H9 (cell line): ENCODE results near the gene PXDN. TPM values are rescaled to one million over a fixed set of nuclear protein-coding genes. Genes with fewer than 3 reads are reported as not detected.
A peak's percentile ranks its signal among the peaks of the same experiment; 100 is the strongest.

Experiments
- DNase-seq: peaks from one replicate; pipeline ENCODE4 v3.0.0-alpha.2; 2017
- H2AFZ ChIP-seq: one replicate; pipeline ENCODE4 v1.6.1; 2013; ENCODE audit warnings: mild to moderate bottlenecking, low read length, control low read depth, moderate library complexity
- H2AK5ac ChIP-seq: 2 replicates; pipeline ENCODE4 v1.6.1; 2013; ENCODE audit warnings: low read length, control low read depth, mixed read lengths; ENCODE audit not compliant: insufficient read length
- H2BK120ac ChIP-seq: one replicate; pipeline ENCODE4 v1.6.1; 2013; ENCODE audit warnings: low read depth, mild to moderate bottlenecking, low read length, control low read depth, inconsistent platforms; ENCODE audit not compliant: poor library complexity, severe bottlenecking
- H2BK12ac ChIP-seq: 2 replicates; pipeline ENCODE4 v1.6.1; 2013; ENCODE audit warnings: low read length, control low read depth, mixed read lengths, low read depth; ENCODE audit not compliant: insufficient read length
- H2BK15ac ChIP-seq: 2 replicates; pipeline ENCODE4 v1.6.1; 2013; ENCODE audit warnings: low read depth, low read length, control low read depth
- H2BK20ac ChIP-seq: one replicate; pipeline ENCODE4 v1.6.1; 2013; ENCODE audit warnings: low read depth, mild to moderate bottlenecking, low read length, control low read depth, inconsistent platforms; ENCODE audit not compliant: poor library complexity, severe bottlenecking
- H2BK5ac ChIP-seq: 2 replicates; pipeline ENCODE4 v1.6.1; 2013; ENCODE audit warnings: low read length, control low read depth, mixed read lengths; ENCODE audit not compliant: insufficient read length
- H3K14ac ChIP-seq: 2 replicates; pipeline ENCODE4 v1.6.1; 2013; ENCODE audit warnings: low read length, control low read depth; ENCODE audit not compliant: insufficient read depth
- H3K18ac ChIP-seq: 2 replicates; pipeline ENCODE4 v1.6.1; 2013; ENCODE audit warnings: low read depth, mild to moderate bottlenecking, mixed read lengths, low read length, control low read depth; ENCODE audit not compliant: insufficient read length
- H3K23ac ChIP-seq: 2 replicates; pipeline ENCODE4 v1.6.1; 2013; ENCODE audit warnings: low read length, control low read depth, mixed read lengths, low read depth; ENCODE audit not compliant: insufficient read length
- H3K23me2 ChIP-seq: 2 replicates; pipeline ENCODE4 v1.6.1; 2013; ENCODE audit warnings: low read depth, mild to moderate bottlenecking, mixed read lengths, low read length, control low read depth; ENCODE audit not compliant: insufficient read length, poor library complexity, severe bottlenecking
- H3K27ac ChIP-seq: 2 replicates; pipeline ENCODE4 v1.5.1; 2013; ENCODE audit warnings: low read length, control low read depth, mixed read lengths, low read depth; ENCODE audit not compliant: insufficient read length
- H3K27me3 ChIP-seq: 2 replicates; pipeline ENCODE4 v1.6.1; 2013; ENCODE audit warnings: low read length, control low read depth, inconsistent platforms; ENCODE audit not compliant: insufficient read depth
- H3K4ac ChIP-seq: 2 replicates; pipeline ENCODE4 v1.6.1; 2013; ENCODE audit warnings: low read depth, mild to moderate bottlenecking, control low read depth, inconsistent platforms, low read length, moderate library complexity
- H3K4me1 ChIP-seq: 2 replicates; pipeline ENCODE4 v1.6.1; 2013; ENCODE audit warnings: low read length, control low read depth, inconsistent platforms; ENCODE audit not compliant: insufficient read depth
- H3K4me2 ChIP-seq: 2 replicates; pipeline ENCODE4 v1.6.1; 2013; ENCODE audit warnings: low read length, control low read depth, mixed read lengths; ENCODE audit not compliant: insufficient read length, insufficient read depth
- H3K56ac ChIP-seq: 2 replicates; pipeline ENCODE4 v1.6.1; 2013; ENCODE audit warnings: low read depth, mild to moderate bottlenecking, mixed read lengths, low read length, control low read depth; ENCODE audit not compliant: insufficient read length
- H3K79me1 ChIP-seq: 2 replicates; pipeline ENCODE4 v1.6.1; 2013; ENCODE audit warnings: low read depth, mild to moderate bottlenecking, moderate library complexity, low read length, control low read depth, inconsistent platforms; ENCODE audit not compliant: insufficient read depth, poor library complexity, severe bottlenecking
- H3K79me2 ChIP-seq: 2 replicates; pipeline ENCODE4 v1.6.1; 2013; ENCODE audit warnings: low read length, control low read depth, inconsistent platforms; ENCODE audit not compliant: insufficient read depth
- H3K9ac ChIP-seq: 2 replicates; pipeline ENCODE4 v1.6.1; 2013; ENCODE audit warnings: low read length, control low read depth, mixed read lengths; ENCODE audit not compliant: insufficient read length; ENCODE audit errors: extremely low read depth
- H3K9me3 ChIP-seq: one replicate; pipeline ENCODE4 v1.6.1; 2013; ENCODE audit warnings: low read depth, low read length, inconsistent platforms; ENCODE audit not compliant: control insufficient read depth
- H3T11ph ChIP-seq: one replicate; pipeline ENCODE4 v1.6.1; 2013; ENCODE audit warnings: mild to moderate bottlenecking, low read length, control low read depth, inconsistent platforms
- H4K20me1 ChIP-seq: one replicate; pipeline ENCODE4 v1.6.1; 2013; ENCODE audit not compliant: control insufficient read depth, insufficient read length, insufficient read depth
- H4K5ac ChIP-seq: 2 replicates; pipeline ENCODE4 v1.6.1; 2013; ENCODE audit warnings: low read depth, mild to moderate bottlenecking, mixed read lengths, low read length, control low read depth; ENCODE audit not compliant: insufficient read length
- H4K8ac ChIP-seq: replicated peaks from 2 replicates; pipeline ENCODE4 v1.6.1; 2013; ENCODE audit warnings: low read length, control low read depth, mixed read lengths, low read depth; ENCODE audit not compliant: insufficient read length
- H4K91ac ChIP-seq: 2 replicates; pipeline ENCODE4 v1.6.1; 2013; ENCODE audit warnings: low read depth, mild to moderate bottlenecking, moderate library complexity, mixed read lengths, low read length, control low read depth; ENCODE audit not compliant: insufficient read length
- H3K27ac Mint-ChIP-seq, 3 experiments: 2 replicates in 2 of 3; 3 replicates in 1 of 3; pipeline ENCODE4 v1.8.0; 2020 to 2021; ENCODE audit warnings: mixed read lengths in 3 of 3, mild to moderate bottlenecking in 1 of 3, moderate library complexity in 1 of 3
- H3K27me3 Mint-ChIP-seq: 2 replicates; pipeline ENCODE4 v1.8.0; 2021; ENCODE audit warnings: low read depth, mild to moderate bottlenecking, moderate library complexity, mixed read lengths
- H3K36me3 Mint-ChIP-seq, 3 experiments: 2 replicates in 2 of 3; 3 replicates in 1 of 3; pipeline ENCODE4 v1.8.0; 2020 to 2021; ENCODE audit warnings: low read depth in 3 of 3, mixed read lengths in 3 of 3; ENCODE audit not compliant: insufficient read depth in 1 of 3
- H3K4me1 Mint-ChIP-seq, 2 experiments: 2 replicates each; pipeline ENCODE4 v1.8.0; 2020; ENCODE audit warnings: mixed read lengths in 2 of 2
- H3K4me3 Mint-ChIP-seq, 2 experiments: 2 replicates in 1 of 2; 3 replicates in 1 of 2; pipeline ENCODE4 v1.8.0; 2020 to 2021; ENCODE audit warnings: mild to moderate bottlenecking in 2 of 2, mixed read lengths in 2 of 2, moderate library complexity in 1 of 2
- H3K9me3 Mint-ChIP-seq, 2 experiments: 2 replicates in 1 of 2; 3 replicates in 1 of 2; pipeline ENCODE4 v1.8.0; 2020; ENCODE audit warnings: mild to moderate bottlenecking in 2 of 2, mixed read lengths in 2 of 2, moderate library complexity in 1 of 2
- CTCF ChIP-seq: fragments of 200-600 bp; sonication (generic); conservative IDR thresholded peaks from 3 replicates; pipeline ENCODE4 v1.8.0; 2021; ENCODE audit warnings: antibody characterized with exemption, mild to moderate bottlenecking
- WGBS: extraction: QIAGEN DNeasy Blood & Tissue Kit; methylation state at CpG from one replicate; pipeline ENCODE4 v1.1.7; 2013; ENCODE audit warnings: missing lambda C conversion rate, low lambda C conversion rate, mixed read lengths; ENCODE audit not compliant: insufficient read length; ENCODE audit errors: extremely low coverage; 5-methylcytosine and 5-hydroxymethylcytosine counted together
- total RNA-seq: library from RNA; stranded (reverse); gene quantifications from 2 replicates; pipeline ENCODE4 v1.2.1, GENCODE V29; 2021

The PXDN gene
- total RNA-seq, 1 experiment from 2014 or later, result 146 TPM

DNA sequence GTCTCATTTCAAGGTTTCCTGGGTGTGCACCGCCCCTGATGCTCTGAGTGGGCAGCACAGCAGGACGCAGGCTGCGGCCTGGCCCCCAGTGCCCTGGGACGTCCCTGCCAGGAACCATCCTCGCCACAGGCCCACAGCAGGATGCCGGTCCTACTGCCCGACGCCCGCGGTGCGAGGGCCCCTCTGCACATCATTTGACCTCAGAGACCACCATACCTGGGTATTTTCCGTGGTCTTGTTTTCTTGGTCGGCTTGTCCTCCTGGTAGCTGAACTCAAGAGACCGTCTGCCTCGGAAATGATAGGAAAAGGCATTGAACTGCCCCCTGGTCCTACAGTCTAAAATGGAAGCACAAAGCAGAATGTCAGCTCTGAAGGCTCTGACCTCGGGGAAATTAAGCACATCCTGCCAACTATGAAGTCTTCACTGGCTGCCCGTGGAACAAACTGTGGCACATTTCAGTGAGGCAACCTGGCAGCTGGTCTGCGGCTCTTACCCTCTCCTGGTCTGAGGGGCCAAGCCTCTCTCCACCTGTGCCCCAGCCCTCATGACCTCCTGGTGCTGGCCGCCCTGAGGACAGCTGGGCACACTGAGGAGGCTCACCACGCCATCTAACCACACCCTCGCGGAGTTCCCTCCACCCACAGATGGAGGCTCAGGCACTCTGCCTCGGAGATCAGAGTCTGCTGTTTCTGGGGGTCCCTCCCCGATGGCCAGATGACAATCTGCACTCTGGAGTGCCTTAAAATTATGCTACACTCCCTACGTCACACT, 105.0 kb downstream of the PXDN start:
- Histone ChIP-seq H3K14ac (no peak overlapping the region), H2BK15ac (no peak overlapping the region), H3K18ac (no peak overlapping the region), H3K79me1 (no peaks in the 10 kb centered on the region), H4K91ac (no peak overlapping the region), H3K27ac (no peak overlapping the region), H3K9ac (no peak overlapping the region), H3K4ac (no peak overlapping the region), H3K4me2 (no peak overlapping the region), H4K20me1 (no peaks in the 10 kb centered on the region), H3K9me3 (no peaks in the 10 kb centered on the region), H3K23me2 (no peaks in the 10 kb centered on the region), H2BK12ac (no peak overlapping the region), H2AFZ (no peak overlapping the region), H3K27me3 (no peaks in the 10 kb centered on the region), H4K5ac (no peak overlapping the region), H3K23ac (no peak overlapping the region), H3K79me2 (no peaks in the 10 kb centered on the region), H3K56ac (no peak overlapping the region), H2BK5ac (no peak overlapping the region), H3K4me1 (no peaks in the 10 kb centered on the region), H2BK120ac (no peak overlapping the region), H2BK20ac (no peak overlapping the region), H2AK5ac (no peak overlapping the region), H4K8ac (no peak overlapping the region), H3T11ph (no peak overlapping the region)
- Mint-ChIP-seq H3K27ac (peak overlapping the region in 1 of 3 experiments; percentile 12; a peak in 1 of 7 replicates), H3K36me3 (peaks cover 23 to 72% (median 54%) of the 10 kb centered on the region in 3 experiments), H3K4me1 (peaks cover 19 to 20% of the 10 kb centered on the region in 2 experiments), H3K9me3 (no peaks in the 10 kb centered on the region), H3K4me3 (no peak overlapping the region), H3K27me3 (no peaks in the 10 kb centered on the region)
- no peak for DNase-seq
- no CpG with 5 or more reads among the region's 25 CpGs for WGBS
- TF ChIP-seq CTCF, result no peak
